DMS153 treated with DMSO at 0.1 percent for 48 hours (cell line): ENCODE results near the gene C19orf12.

Experiments used
- DNase-seq: peaks from one replicate; lab custom pipeline; 2025; ENCODE audit not compliant: unreplicated experiment; lab: John Stamatoyannopoulos, UW

Gene C19orf12

GRCh38 chr19:29714953-29715700 is at the start of gene C19orf12:
C19orf12 (minus strand) TSS chr19:29715261; CDS start chr19:29708413, 6,848 bp downstream.
- no peak for DNase-seq

DNA sequence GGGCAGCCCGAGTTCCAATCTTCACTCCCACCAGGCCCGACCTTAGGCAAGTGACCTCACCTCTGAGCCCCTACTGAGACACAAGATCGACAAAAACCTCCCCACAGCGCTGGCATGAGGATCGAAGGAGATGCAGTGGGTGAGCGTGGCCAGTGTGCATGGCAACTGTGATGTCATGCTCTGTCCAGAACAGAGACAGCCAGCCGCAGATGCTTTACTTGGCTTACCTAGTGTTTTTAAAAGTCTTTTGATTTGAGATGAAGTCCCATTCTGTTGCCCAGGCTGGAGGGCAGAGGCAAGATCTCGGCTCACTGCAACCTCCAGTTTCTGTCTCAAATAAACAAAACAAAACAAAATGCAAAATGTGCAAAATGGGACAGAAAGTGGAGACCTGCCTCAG is 49.3 kb upstream of the C19orf12 start:
- no peak for DNase-seq

DNA sequence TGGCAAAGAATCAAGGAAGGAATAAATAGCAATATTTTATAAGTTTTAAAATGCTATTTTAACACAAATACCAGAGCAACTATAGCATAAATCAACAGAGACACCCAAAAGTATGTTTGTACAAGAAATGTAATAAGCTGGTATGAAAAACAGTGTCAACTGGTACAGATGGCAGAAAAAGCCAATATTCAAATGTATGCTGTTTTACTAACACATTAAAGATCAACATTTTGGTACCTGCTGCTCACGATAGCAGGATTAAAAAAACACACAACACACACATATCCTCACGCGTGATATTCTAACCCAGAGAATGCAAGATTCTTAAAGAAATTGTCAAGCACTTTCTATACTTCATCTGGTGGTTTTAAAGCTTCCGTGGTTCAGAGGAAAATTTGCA is 48.1 kb upstream of the C19orf12 start:
- DNase-seq: no peak

- no peak for DNase-seq
Measured at GRCh38 chr19:29761575-29762232, 46.6 kb upstream of the C19orf12 start.

DNA sequence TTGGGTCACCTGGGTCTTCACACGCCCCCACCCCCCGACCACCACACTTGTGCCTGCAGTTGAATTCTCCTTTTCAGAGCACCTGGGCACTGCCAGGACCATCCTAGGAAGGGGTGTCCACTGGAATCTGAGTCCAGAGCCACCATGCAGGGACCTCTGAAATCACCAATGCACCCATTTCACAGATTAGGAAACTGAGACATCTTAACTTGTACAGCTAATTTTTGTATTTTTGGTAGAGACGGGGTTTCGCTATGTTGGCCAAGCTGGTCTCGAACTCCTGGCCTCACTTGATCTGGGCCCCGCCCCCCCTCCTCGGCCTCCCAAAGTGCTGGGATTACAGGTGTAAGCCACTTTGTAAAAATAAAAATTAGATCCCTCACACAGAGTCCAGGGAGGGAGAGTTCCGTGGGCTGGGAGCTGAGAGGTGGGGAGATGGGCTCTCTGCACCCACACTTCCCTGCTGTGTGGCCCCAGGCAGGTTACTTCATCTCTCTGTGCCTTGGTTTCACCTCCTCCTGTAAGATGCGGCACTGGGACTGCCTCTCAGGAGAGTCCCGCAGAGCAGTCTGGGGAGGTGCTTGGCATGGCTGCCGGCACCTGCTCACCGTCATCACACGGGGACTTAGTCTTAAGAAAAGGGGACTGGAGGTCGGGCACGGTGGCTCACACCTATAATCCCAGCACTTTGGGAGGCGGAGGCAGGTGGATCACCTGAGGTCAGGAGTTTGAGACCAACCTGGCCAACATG is 45.9 kb upstream of the C19orf12 start:
- DNase-seq: no peak

DNA sequence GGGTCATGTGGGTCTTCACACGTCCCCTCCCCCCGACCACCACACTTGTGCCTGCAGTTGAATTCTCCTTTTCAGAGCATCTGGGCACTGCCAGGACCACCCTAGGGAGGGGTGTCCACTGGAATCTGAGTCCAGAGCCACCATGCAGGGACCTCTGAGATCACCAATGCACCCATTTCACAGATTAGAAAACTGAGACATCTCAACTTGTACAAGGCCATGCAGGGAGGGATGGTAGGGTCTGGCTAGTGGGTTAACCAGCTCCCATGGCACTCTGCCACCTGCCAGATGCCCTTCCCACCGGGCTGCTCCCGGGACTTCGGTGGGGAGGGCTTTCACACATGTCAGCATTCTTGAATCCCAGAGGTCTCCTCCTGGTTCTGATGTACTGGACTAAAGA is 44.3 kb upstream of the C19orf12 start:
- no peak for DNase-seq

DNA sequence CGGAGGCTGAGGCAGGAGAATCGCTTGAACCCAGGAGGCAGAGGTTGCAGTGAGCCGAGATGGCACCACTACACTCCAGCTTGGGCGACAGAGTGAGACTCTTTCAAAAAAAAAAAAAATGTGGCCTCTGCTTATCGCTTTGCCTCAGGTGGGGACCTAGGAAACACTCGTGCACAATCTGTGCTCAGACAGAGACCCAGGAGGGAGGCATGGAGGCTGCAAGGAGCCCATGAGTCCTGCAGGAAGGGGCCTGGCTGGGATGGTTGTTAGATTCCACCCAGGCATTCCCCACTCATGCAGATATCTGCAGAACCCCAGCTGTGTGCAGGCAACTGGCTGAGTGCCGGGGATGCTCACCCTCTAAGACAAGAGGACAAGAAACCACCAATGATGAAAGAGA is 43.8 kb upstream of the C19orf12 start:
- DNase-seq: no peak

GRCh38 chr19:29757551-29757950 is 42.5 kb upstream of the C19orf12 start:
- DNase-seq: no peak

DNA sequence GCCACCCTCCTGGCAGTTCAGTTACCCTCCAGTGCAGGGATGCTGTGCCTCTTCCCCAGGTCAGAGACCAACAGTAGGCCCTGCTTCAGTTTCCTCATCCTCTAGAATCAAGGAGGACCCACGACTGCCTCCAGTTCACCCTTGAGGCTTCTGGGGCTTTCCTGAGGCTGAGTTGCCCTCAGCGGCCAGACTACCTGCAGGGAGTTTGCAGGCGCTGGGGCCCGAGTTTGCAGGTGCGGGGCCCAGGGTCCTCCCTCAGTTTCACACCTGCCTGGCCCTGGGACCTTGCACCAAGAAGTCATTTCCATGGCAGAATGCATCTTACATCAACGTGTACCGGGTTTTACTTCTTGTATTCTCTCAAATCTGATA is 38.9 kb upstream of the C19orf12 start:
- DNase-seq: no peak

DNA sequence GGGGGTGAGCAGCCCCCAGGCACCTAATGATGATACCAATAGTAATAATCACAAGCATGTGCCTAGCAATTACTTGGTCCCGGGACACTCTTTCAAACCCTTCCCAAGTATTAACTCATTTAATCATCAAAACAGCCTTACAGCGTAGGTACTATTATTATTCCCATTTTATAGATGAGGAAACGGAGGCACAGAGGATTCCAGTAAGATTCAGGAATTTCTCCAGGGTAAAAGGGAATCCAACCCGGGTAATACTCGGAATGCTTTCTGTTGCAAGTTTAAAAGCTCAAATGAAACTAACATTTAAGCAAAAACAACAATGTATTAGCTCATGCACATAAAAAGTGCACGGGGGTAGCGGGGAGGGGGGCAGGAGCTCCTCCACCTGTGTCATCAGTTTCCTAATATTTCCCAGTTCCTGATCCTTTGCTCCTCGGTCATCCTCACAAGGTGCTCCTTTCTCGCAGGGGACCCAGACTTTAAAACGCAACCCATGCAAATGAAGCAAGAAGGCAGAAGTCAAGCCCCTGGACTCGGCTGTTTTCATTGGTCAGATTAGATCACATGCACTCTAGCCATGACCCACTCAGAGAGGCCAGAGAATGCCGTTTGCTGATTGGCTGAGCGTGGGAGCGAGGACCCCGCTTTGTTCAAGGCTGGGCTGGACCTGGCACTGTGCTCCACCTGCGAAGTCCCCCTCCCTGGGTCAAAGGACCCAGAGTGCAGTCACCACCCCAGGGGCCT is 38.3 kb upstream of the C19orf12 start:
- no peak for DNase-seq

GRCh38 chr19:29752450-29753025 is 37.5 kb upstream of the C19orf12 start:
- DNase-seq: no peak

- no peak for DNase-seq
Measured at GRCh38 chr19:29751932-29752331, 36.9 kb upstream of the C19orf12 start.

- DNase-seq: no peak
Measured at GRCh38 chr19:29750001-29750400, 34.9 kb upstream of the C19orf12 start.

DNA sequence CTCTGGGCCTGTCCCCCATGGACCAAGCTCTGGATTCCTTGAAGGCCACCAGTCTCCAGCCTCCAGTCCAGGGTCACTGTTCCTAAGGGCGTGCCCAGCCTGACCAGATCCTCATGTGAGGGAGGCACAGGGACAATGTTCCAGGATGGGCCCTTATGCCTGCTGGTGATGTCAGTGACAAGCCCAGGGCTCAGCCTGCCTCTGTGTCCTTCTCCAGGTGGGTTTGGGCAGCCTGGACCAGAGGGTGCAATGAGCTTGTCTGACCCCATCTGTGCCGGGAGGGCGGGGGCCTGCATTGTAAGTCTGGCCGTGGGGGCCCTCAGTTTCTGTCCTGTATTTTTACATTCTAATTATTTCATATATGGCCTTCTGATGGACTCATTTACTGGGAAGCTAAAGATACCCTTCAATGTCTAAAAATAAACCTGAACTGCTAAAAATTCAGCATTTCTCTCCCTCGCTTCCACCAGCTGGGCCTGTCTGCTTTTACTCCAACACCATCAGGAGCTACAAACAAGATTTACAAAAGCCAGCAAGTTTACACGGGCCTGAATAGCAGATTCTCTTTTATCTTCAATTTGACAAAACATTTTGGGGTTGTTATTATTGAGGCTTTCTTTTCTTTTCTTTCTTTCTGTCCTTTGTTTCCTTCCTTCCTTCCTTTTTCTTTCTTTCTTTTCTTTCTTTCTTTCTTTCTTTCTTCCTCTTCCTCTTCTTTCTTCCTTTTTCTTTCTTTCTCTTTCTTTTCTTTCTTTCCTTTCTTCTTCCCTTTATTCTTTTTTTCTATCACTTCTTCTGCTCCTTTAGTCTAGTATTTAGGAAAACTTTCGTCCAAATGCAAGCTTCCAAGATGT is 34.2 kb upstream of the C19orf12 start:
- no peak for DNase-seq

DNA sequence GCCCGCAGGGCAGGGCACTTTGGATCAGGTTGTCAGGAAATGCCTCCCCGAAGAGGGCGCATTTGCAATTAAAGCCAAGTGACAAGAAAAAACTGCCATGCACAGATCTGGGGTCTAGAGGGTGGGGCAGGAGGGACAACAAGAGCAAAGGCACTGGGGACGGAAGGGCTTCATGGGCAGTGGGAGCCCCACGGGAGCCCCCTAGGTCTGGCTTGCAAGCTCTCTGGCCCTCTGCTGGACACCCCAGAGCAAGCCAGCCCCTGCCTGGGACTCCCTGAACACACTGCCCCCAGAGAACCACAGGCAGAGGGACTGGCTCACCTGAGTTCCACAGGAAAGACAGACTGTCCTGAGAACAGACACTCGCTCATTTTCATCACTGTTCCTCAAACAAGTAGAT is 30.2 kb upstream of the C19orf12 start:
- no peak for DNase-seq

DNA sequence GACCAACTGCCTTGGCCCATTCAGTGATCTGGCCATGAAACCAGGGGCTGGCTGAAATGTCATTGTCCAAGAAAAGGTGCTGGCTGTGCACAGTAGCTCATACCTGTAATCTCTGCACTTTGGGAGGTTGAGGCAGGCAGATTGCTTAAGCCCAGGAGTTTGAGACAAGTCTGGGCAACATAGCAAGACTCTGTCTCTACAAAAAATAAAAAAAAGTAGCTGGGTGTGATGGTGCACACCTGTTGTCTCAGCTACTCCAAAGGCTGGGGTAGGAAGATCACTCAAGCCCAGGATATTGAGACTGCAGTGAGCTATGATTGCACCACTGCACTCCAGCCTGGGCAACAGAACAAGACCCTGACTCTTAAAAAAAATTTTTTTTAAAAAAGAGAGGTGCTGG is 28.6 kb upstream of the C19orf12 start:
- DNase-seq: no peak

DNA sequence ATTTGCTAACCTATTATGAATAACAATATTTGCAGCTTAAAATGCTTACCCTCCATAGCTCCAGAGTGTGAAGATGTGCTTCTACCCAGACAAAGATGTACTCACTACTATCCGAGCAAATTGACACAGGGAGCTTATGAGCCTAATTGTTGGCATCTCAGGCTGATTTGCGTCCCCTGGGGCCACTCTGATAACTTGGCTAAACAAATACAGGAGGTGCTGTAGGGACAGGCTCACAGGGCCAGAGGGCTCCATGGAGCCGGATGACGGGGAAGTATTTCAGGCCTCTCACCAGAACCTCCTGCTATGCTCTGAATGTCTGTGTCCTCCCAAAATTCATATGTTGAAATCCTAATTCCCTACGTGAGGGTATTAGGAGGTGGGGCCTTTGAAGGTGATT is 26.7 kb upstream of the C19orf12 start:
- no peak for DNase-seq

DNA sequence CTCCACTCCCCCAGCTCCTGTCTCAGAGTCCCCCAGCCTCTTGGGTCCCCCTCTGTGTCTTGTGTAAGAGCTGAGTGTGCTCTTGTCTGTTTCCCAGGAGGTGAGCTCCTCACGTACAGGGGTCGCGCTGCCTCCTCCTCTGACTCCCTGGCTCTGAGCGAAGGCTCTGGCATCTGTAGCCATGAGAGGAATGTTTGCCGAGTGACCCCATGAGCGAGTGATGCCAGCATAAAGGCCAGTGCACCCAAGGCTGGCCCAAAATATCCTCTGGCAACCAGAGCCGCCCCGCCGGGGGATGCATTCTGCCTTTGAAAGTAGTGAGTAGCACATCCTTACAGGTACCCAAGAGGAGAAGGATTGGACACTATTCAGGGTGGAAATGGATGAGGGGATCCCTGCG is 26.2 kb upstream of the C19orf12 start:
- no peak for DNase-seq

DNA sequence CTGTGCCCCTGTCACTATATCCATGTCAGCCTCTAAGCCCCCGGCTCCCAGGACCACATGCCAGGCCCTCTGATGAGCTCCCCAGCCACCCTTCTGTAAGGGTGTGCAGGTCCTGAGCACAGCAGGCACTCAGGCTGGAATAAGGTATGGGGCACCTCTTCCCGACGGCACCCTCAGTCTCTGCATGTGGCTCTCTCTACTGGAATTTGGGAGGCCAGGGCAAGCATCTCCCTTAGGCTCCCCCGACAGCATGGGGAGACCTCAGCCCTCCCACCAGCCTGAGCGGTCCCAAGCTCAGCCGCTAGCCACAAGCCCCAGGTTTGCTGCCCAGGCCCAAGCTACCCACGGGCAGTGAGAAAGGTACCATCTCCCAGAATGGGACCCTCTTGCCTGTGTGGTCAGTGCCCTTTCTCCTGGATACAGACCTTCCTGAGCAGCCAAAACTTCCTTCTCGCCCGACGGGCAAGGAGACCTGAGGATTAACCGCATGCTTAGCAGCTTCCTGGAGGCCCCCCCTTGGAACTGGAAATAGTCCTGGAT is 22.5 kb upstream of the C19orf12 start:
- no peak for DNase-seq

DNA sequence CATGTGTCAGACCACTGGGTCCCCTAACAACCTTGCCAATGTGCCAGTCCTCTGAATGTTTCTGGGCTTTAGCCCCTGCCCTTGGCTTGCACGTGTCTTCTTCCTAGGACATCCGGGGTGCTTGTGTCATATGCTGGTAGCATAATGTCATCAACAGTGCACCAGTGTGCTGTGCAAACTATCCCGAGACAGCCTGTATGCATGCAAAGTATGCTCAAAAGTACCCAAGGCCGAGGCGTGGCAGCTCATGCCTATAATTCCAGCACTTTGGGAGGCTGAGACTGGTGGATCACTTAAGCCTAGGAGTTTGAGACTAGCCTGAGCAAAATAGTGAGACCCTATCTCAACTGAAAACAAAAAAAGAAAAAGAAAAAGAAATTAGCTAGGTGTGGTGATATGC is 20.8 kb upstream of the C19orf12 start:
- DNase-seq: no peak
